Measurements from ENCODE around the gene AFF1.
"Not testable (repeated sequence)": the region's sequence is repeated elsewhere in the genome, so short reads cannot be mapped to it uniquely, and the experiment has no call there.

Gene AFF1

GRCh38 chr4:87080462-87080861, 145.7 kb downstream of the AFF1 start:
- no peak for DNase-seq (ENCODE audit: low read depth in 2 of 2)

- DNase-seq (ENCODE audit: low read depth in 2 of 2) = no peak
These were observed 147.0 kb downstream of the AFF1 start for GRCh38 chr4:87081826-87082225.

- DNase-seq (ENCODE audit: low read depth in 2 of 2) = not testable (repeated sequence)
These were observed 150.9 kb downstream of the AFF1 start for GRCh38 chr4:87085732-87086131.

- no peak for DNase-seq (ENCODE audit: low read depth in 2 of 2)
These were observed 151.5 kb downstream of the AFF1 start for GRCh38 chr4:87086143-87086805.

- no peak for DNase-seq (ENCODE audit: low read depth in 2 of 2)
These were observed 152.2 kb downstream of the AFF1 start for GRCh38 chr4:87087015-87087414.

- DNase-seq (ENCODE audit: low read depth in 2 of 2) = no peak
These were observed 152.6 kb downstream of the AFF1 start for GRCh38 chr4:87087420-87087819.

GRCh38 chr4:87088186-87088585, 153.4 kb downstream of the AFF1 start:
- no peak for DNase-seq (ENCODE audit: low read depth in 2 of 2)

GRCh38 chr4:87089368-87089767, 154.6 kb downstream of the AFF1 start:
- no peak for DNase-seq (ENCODE audit: low read depth in 2 of 2)

- DNase-seq (ENCODE audit: low read depth in 2 of 2) = no peak
These were observed 155.5 kb downstream of the AFF1 start for GRCh38 chr4:87090305-87090704.

- DNase-seq (ENCODE audit: low read depth in 2 of 2) = peak; percentile 49 to 56
These were observed 157.8 kb downstream of the AFF1 start for GRCh38 chr4:87092389-87093141.

GRCh38 chr4:87093443-87094123, 158.8 kb downstream of the AFF1 start:
- no peak for DNase-seq (ENCODE audit: low read depth in 2 of 2)

- no peak for DNase-seq (ENCODE audit: low read depth in 2 of 2)
These were observed 162.3 kb downstream of the AFF1 start for GRCh38 chr4:87097075-87097474.

GRCh38 chr4:87100168-87100567, 165.4 kb downstream of the AFF1 start:
- no peak for DNase-seq (ENCODE audit: low read depth in 2 of 2)

- no peak for DNase-seq (ENCODE audit: low read depth in 2 of 2)
These were observed 166.9 kb downstream of the AFF1 start for GRCh38 chr4:87101543-87102199.

- DNase-seq (ENCODE audit: low read depth in 2 of 2) = no peak
These were observed 168.3 kb downstream of the AFF1 start for GRCh38 chr4:87103086-87103485.

GRCh38 chr4:87103691-87104187, 168.9 kb downstream of the AFF1 start:
- peak; percentile 41 to 47 for DNase-seq (ENCODE audit: low read depth in 2 of 2)

GRCh38 chr4:87105101-87105845, 170.5 kb downstream of the AFF1 start:
- DNase-seq (ENCODE audit: low read depth in 2 of 2) = no peak

GRCh38 chr4:87108142-87108546, 173.3 kb downstream of the AFF1 start:
- peak; percentile 62 to 63 for DNase-seq (ENCODE audit: low read depth in 2 of 2)

- DNase-seq (ENCODE audit: low read depth in 2 of 2) = no peak
These were observed 174.3 kb downstream of the AFF1 start for GRCh38 chr4:87109121-87109520.

- DNase-seq (ENCODE audit: low read depth in 2 of 2) = no peak
These were observed 175.1 kb downstream of the AFF1 start for GRCh38 chr4:87109945-87110344.

GRCh38 chr4:87112063-87112462, 177.3 kb downstream of the AFF1 start:
- no peak for DNase-seq (ENCODE audit: low read depth in 2 of 2)

All from fibroblast of skin of left quadriceps (primary cell).